ENCODE measurements around the gene DBT. TPM values are rescaled to one million over a fixed set of nuclear protein-coding genes. Genes with fewer than 3 reads are reported as not detected.
"Not testable (repeated sequence)": the region's sequence is repeated elsewhere in the genome, so short reads cannot be mapped to it uniquely, and the experiment has no call there.

DBT gene
- total RNA-seq, 2 donors from 2014 or later: 7.8 to 9.5 TPM

- Mint-ChIP-seq H3K27me3 (no peaks in the 10 kb centered on the region), H3K36me3 (ENCODE audit: low read depth) (peaks cover 4% of the 10 kb centered on the region), H3K4me1 (peaks cover 21% of the 10 kb centered on the region), H3K27ac (no peak overlapping the region), H3K4me3 (no peak overlapping the region)
- ATAC-seq (no peak), DNase-seq (no peak)
- no peaks in the 10 kb centered on the region for H3K9me3 ChIP-seq (ENCODE audit: control insufficient read depth, low read length, poor library complexity, severe bottlenecking)
Observed at GRCh38 chr1:100239961-100240360, 9.7 kb downstream of the DBT start.

GRCh38 chr1:100237091-100237490 is 12.5 kb downstream of the DBT start:
- Mint-ChIP-seq H3K4me3 (no peak overlapping the region), H3K27ac (no peak overlapping the region), H3K27me3 (no peaks in the 10 kb centered on the region), H3K4me1 (peaks cover 13% of the 10 kb centered on the region), H3K36me3 (ENCODE audit: low read depth) (peaks cover 6% of the 10 kb centered on the region)
- ATAC-seq: no peak
- no peak for DNase-seq
- no peaks in the 10 kb centered on the region for H3K9me3 ChIP-seq (ENCODE audit: control insufficient read depth, low read length, poor library complexity, severe bottlenecking)

DNA sequence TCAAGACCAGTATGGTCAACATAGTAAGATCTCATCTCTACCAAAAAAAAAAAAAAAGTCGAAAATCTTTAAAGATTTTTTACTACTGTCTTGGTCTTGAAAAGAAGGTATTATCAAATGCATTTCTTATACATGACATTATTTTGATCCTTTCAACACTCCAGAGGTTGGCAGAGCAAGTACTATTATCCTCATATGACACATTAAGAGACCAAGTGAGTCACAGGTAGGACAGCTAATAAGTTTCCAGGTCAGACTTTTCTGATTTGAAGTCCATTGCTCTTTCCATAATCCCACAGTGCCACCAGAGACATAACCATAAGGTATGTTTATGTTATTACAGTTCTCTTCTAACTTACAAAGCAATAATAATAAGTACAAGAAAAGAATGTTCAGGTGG is 15.2 kb downstream of the DBT start:
- H3K27ac Mint-ChIP-seq: no peak overlapping the region
- H3K9me3 ChIP-seq (ENCODE audit: control insufficient read depth, low read length, poor library complexity, severe bottlenecking): no peaks in the 10 kb centered on the region
- DNase-seq (no peak), ATAC-seq (no peak)
- H3K4me1 Mint-ChIP-seq: peaks cover 10% of the 10 kb centered on the region
- H3K27me3 Mint-ChIP-seq: no peaks in the 10 kb centered on the region
- no peak overlapping the region for H3K4me3 Mint-ChIP-seq
- peaks cover 10% of the 10 kb centered on the region for H3K36me3 Mint-ChIP-seq (ENCODE audit: low read depth)

- not testable (repeated sequence) for H3K9me3 ChIP-seq (ENCODE audit: control insufficient read depth, low read length, poor library complexity, severe bottlenecking); DNase-seq; H3K4me1 Mint-ChIP-seq; ATAC-seq; H3K36me3 Mint-ChIP-seq (ENCODE audit: low read depth); H3K27ac Mint-ChIP-seq; H3K4me3 Mint-ChIP-seq; H3K27me3 Mint-ChIP-seq
Observed at GRCh38 chr1:100233566-100233965, 16.1 kb downstream of the DBT start.

- no peak overlapping the region for H3K27ac Mint-ChIP-seq
- DNase-seq (no peak), ATAC-seq (no peak)
- peaks cover 6% of the 10 kb centered on the region for H3K36me3 Mint-ChIP-seq (ENCODE audit: low read depth)
- no peaks in the 10 kb centered on the region for H3K27me3 Mint-ChIP-seq
- no peak overlapping the region for H3K4me3 Mint-ChIP-seq
- H3K4me1 Mint-ChIP-seq: peaks cover 5% of the 10 kb centered on the region
- no peaks in the 10 kb centered on the region for H3K9me3 ChIP-seq (ENCODE audit: control insufficient read depth, low read length, poor library complexity, severe bottlenecking)
Observed at GRCh38 chr1:100232156-100232555, 17.5 kb downstream of the DBT start.

DNA sequence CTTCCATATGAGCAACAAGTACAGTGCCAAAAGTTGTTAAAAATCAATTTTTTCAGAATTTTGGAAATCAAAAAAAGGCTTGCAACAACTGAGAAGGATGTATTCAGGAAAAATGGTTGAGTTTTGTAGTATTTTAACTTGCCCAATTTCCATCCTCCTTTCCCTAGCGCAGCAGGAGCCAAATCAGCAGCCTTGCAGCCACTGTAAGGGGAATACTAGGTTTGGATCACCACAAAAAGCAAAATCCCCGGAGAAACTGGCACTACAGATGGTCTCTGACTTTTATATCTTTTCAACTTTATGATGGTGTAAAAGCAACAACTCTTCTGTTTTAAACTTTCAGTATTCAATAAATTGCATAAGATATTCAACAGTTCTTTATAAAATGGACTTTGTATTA is 17.9 kb downstream of the DBT start:
- no peak for ATAC-seq
- no peak overlapping the region for H3K27ac Mint-ChIP-seq
- H3K36me3 Mint-ChIP-seq (ENCODE audit: low read depth): peaks cover 6% of the 10 kb centered on the region

GRCh38 chr1:100230765-100231164 is 18.9 kb downstream of the DBT start:
- Mint-ChIP-seq H3K27ac (no peak overlapping the region), H3K36me3 (ENCODE audit: low read depth) (peaks cover 6% of the 10 kb centered on the region), H3K27me3 (no peaks in the 10 kb centered on the region), H3K4me3 (no peak overlapping the region), H3K4me1 (peaks cover 3% of the 10 kb centered on the region)
- no peaks in the 10 kb centered on the region for H3K9me3 ChIP-seq (ENCODE audit: control insufficient read depth, low read length, poor library complexity, severe bottlenecking)
- DNase-seq (no peak), ATAC-seq (no peak)

More for the DNA sequence above, 17.9 kb downstream of the DBT start:
- H3K4me1 Mint-ChIP-seq: peaks cover 5% of the 10 kb centered on the region
- H3K4me3 Mint-ChIP-seq: no peak overlapping the region
- H3K27me3 Mint-ChIP-seq: no peaks in the 10 kb centered on the region
- no peaks in the 10 kb centered on the region for H3K9me3 ChIP-seq (ENCODE audit: control insufficient read depth, low read length, poor library complexity, severe bottlenecking)
- DNase-seq: no peak

DNA sequence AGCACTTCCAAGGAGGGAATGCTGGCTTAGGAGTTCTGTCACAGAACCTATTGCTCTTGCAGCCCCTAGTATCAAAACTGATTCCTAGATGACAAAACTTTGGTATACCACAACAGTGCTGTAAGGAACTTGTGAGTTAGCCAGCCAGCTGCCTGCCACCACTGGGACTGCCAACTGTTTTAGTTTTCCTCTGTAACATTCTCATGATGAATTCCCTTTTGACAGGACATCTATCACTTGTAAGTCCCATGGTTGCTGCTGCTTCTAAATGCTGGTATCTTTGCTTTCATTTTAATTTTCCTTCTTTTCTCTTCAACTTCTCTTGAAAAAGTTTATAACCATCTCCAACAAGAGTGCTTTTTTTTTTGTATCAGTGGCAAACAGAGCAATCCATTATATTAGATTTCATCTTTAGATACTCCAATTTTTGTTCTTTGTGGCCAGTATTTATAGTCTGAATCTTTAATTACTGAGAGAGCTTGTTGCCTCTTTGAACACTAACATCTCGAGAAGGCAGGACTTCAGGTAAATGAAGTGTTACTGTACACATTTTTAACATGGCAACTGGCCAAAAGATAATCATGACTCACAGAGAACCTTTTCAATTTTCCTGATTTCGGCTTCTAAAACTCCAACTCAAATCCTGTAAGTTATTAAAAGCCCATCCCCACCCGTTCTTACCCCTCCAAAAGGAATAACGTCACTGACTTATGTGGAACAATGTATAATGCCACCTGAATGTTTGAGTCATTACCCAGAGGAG is 19.8 kb downstream of the DBT start:
- DNase-seq (no peak), ATAC-seq (no peak)
- no peak overlapping the region for H3K27ac Mint-ChIP-seq
- H3K4me1 Mint-ChIP-seq: peaks cover 3% of the 10 kb centered on the region
- no peaks in the 10 kb centered on the region for H3K9me3 ChIP-seq (ENCODE audit: control insufficient read depth, low read length, poor library complexity, severe bottlenecking)
- no peak overlapping the region for H3K4me3 Mint-ChIP-seq
- H3K27me3 Mint-ChIP-seq: no peaks in the 10 kb centered on the region
- H3K36me3 Mint-ChIP-seq (ENCODE audit: low read depth): peaks cover 6% of the 10 kb centered on the region

- no peaks in the 10 kb centered on the region for H3K9me3 ChIP-seq (ENCODE audit: control insufficient read depth, low read length, poor library complexity, severe bottlenecking)
- DNase-seq (no peak), ATAC-seq (no peak)
- Mint-ChIP-seq H3K27ac (no peak overlapping the region), H3K4me3 (no peak overlapping the region), H3K36me3 (ENCODE audit: low read depth) (peaks cover 2% of the 10 kb centered on the region), H3K27me3 (no peaks in the 10 kb centered on the region), H3K4me1 (peaks cover 4% of the 10 kb centered on the region)
Observed at GRCh38 chr1:100222428-100222827, 27.2 kb downstream of the DBT start.

DNA sequence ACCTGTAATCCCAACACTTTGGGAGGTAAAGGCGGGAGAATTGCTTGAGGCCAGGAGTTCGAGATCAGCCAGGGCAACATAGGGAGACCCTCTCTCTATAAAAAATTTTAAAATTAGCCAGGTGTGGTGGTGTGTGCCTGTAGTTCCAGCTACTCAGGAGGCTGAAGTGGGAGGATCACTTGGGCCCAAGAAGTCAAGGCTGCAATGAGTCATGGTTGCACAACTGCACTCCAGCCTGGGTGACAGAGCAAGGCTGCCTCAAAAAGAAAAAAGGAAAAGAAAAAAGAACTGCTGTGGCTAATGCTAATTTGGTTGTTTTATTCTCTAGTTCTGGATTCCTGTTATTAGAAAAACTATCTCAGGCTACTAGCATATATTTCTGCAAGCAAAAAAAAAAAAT is 29.8 kb downstream of the DBT start:
- DNase-seq: no peak
- Mint-ChIP-seq H3K36me3 (ENCODE audit: low read depth) (peaks cover 2% of the 10 kb centered on the region), H3K4me3 (no peak overlapping the region), H3K27ac (no peak overlapping the region), H3K4me1 (peaks cover 4% of the 10 kb centered on the region), H3K27me3 (no peaks in the 10 kb centered on the region)
- no peaks in the 10 kb centered on the region for H3K9me3 ChIP-seq (ENCODE audit: control insufficient read depth, low read length, poor library complexity, severe bottlenecking)
- ATAC-seq: no peak

DNA sequence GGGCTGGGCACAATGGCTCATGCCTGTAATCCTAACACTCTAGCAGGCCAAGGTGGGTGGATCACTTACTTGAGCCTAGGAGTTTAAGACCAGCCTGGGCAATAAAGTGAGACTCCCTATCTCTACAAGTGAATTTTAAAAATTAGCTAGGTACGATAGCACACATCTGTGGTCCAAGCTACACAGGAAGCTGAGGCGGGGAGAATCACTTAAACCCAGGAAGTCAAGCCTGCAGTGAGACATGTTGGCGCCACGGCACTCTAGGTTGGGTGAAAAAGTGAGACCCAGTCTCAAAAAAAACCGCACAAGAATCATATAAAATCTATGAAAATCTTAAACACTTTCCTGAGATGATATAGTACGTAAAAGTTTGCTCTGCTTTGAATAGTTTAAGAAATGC is 30.2 kb downstream of the DBT start:
- Mint-ChIP-seq H3K4me3 (no peak overlapping the region), H3K4me1 (peaks cover 4% of the 10 kb centered on the region), H3K27me3 (no peaks in the 10 kb centered on the region), H3K27ac (no peak overlapping the region), H3K36me3 (ENCODE audit: low read depth) (peaks cover 2% of the 10 kb centered on the region)
- ATAC-seq: no peak
- no peaks in the 10 kb centered on the region for H3K9me3 ChIP-seq (ENCODE audit: control insufficient read depth, low read length, poor library complexity, severe bottlenecking)
- DNase-seq: no peak

GRCh38 chr1:100217834-100218233 is 31.8 kb downstream of the DBT start:
- peaks cover 4% of the 10 kb centered on the region for H3K4me1 Mint-ChIP-seq
- no peak for DNase-seq
- no peak overlapping the region for H3K4me3 Mint-ChIP-seq
- peaks cover 2% of the 10 kb centered on the region for H3K36me3 Mint-ChIP-seq (ENCODE audit: low read depth)
- ATAC-seq: no peak
- H3K27me3 Mint-ChIP-seq: no peaks in the 10 kb centered on the region
- no peak overlapping the region for H3K27ac Mint-ChIP-seq
- H3K9me3 ChIP-seq (ENCODE audit: control insufficient read depth, low read length, poor library complexity, severe bottlenecking): no peaks in the 10 kb centered on the region

DNA sequence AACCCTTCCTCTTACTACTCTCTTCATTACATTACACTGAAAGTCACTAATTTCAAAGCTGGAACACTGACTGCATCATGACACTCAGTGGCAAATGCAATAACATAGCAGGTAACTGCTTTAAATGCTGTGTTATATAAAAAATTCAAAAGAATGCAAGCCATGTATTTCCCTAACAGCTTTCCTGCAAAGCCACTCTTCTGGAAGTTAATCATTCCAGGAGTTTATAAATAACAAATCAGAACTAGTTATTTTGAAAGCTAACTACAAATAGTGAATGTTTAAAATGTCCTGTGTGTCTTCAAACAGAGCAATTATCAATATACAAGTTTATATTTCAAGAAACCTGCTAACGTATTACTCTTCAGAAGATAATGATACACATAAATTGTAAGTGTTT is 34.5 kb downstream of the DBT start:
- no peak for ATAC-seq
- no peak for DNase-seq
- H3K27me3 Mint-ChIP-seq: no peaks in the 10 kb centered on the region
- H3K27ac Mint-ChIP-seq: no peak overlapping the region
- no peaks in the 10 kb centered on the region for H3K9me3 ChIP-seq (ENCODE audit: control insufficient read depth, low read length, poor library complexity, severe bottlenecking)
- peaks cover 7% of the 10 kb centered on the region for H3K36me3 Mint-ChIP-seq (ENCODE audit: low read depth)
- H3K4me1 Mint-ChIP-seq: peaks cover 2% of the 10 kb centered on the region
- no peak overlapping the region for H3K4me3 Mint-ChIP-seq

DNA sequence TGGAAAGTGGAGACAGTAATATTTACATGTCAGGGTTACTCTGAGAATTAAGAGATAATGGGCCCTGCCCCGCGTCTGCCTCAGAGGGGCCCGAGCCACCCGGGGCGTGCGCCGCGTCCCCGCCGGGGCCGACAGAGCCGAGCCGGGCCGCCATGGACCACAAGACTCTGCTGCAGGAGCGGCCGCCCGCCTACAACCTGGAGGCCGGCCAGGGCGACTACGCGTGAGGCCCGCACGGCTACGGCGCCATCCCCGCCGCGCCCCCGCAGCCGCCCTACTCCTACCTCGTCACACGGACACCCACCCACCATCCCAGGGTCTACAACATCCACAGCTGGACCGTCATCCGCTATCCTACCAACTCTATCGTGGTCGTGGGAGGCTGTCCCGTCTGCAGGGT is 36.5 kb downstream of the DBT start:
- Mint-ChIP-seq H3K27ac (no peak overlapping the region), H3K4me3 (no peak overlapping the region), H3K36me3 (ENCODE audit: low read depth) (peaks cover 6% of the 10 kb centered on the region), H3K4me1 (peaks cover 1% of the 10 kb centered on the region), H3K27me3 (no peaks in the 10 kb centered on the region)
- no peaks in the 10 kb centered on the region for H3K9me3 ChIP-seq (ENCODE audit: control insufficient read depth, low read length, poor library complexity, severe bottlenecking)
- no peak for ATAC-seq
- DNase-seq: no peak
